Omental fat pad (tissue), 4 donors: ENCODE data around the gene ATAD3A. TPM values are rescaled to one million over a fixed set of nuclear protein-coding genes. Genes with fewer than 3 reads are reported as not detected.
A peak's percentile ranks its signal among the peaks of the same experiment; 100 is the strongest.

Experiments used
- ATAC-seq: fragments of 150-250 bp; one replicate; pipeline ENCODE4 v1.9.1; 2016; ENCODE audit warnings: mild to moderate bottlenecking, moderate library complexity; ENCODE audit not compliant: low FRiP score
- DNase-seq: peaks from one replicate; pipeline ENCODE4 v3.0.0-alpha.2; 2019; ENCODE audit warnings: low spot score
- CTCF ChIP-seq, 3 donors: fragments of 450-650 bp; IDR thresholded peaks; one replicate each; pipeline ENCODE4 v1.5.1; 2016 to 2017; ENCODE audit warnings: antibody characterized with exemption in 3 of 3, mild to moderate bottlenecking in 3 of 3, moderate library complexity in 2 of 3
- total RNA-seq, 4 donors: library from RNA; depleted of rRNA; stranded (reverse); fragments of >200 nt; gene quantifications; one replicate each; pipeline ENCODE4 v1.1.0, GENCODE V29; 2016

Gene ATAD3A
- total RNA-seq, 4 donors from 2014 or later: 17.3 to 38.5 (median 20.7) TPM

GRCh38 chr1:1567152-1567875 lies 55.4 kb downstream of the ATAD3A start:
- DNase-seq (no peak), ATAC-seq (no peak)
- TF ChIP-seq CTCF (IDR thresholded peaks at IDR 0.05): no peak

GRCh38 chr1:1567891-1568291 lies 55.9 kb downstream of the ATAD3A start:
- ATAC-seq (no peak), DNase-seq (no peak)
- TF ChIP-seq CTCF (IDR thresholded peaks at IDR 0.05): no peak

- TF ChIP-seq CTCF (IDR thresholded peaks at IDR 0.05): no peak
- ATAC-seq (no peak), DNase-seq (no peak)
Observed at GRCh38 chr1:1569341-1569740, 57.4 kb downstream of the ATAD3A start.

- ATAC-seq: peak; percentile 79
- no peak for DNase-seq
- TF ChIP-seq CTCF (IDR thresholded peaks at IDR 0.05): no peak
Observed at GRCh38 chr1:1573843-1574720, 62.1 kb downstream of the ATAD3A start.

GRCh38 chr1:1574721-1575537 lies 63.0 kb downstream of the ATAD3A start, which contains the start of gene SSU72:
Gene SSU72 (minus strand): TSS chr1:1574863. CDS start chr1:1574557, 306 bp downstream.
- peak; percentile 93 for ATAC-seq
- no peak for TF ChIP-seq CTCF (IDR thresholded peaks at IDR 0.05)

GRCh38 chr1:1577367-1578011 lies 65.5 kb downstream of the ATAD3A start:
- ATAC-seq (no peak), DNase-seq (no peak)
- TF ChIP-seq CTCF (IDR thresholded peaks at IDR 0.05): no peak

More at GRCh38 chr1:1574721-1575537, 63.0 kb downstream of the ATAD3A start, which contains the start of gene SSU72:
- peak; percentile 84 for DNase-seq
